Fibroblast of lung (primary cell): ENCODE data around the gene STK26. TPM values are rescaled to one million over a fixed set of nuclear protein-coding genes. Genes with fewer than 3 reads are reported as not detected.

ENCODE experiments used
- DNase-seq, 2 donors: peaks; one replicate each; pipeline versions ENCODE4 v3.0.0 to v3.0.0-alpha.2; 2010; ENCODE audit warnings: low read depth in 2 of 2
- H2AFZ ChIP-seq: 2 replicates; pipeline ENCODE4 v1.5.1; 2012; ENCODE audit warnings: low read length, control low read depth, inconsistent platforms
- H3K27ac ChIP-seq: 2 replicates; pipeline ENCODE4 v1.5.1; 2011; ENCODE audit warnings: low read length, control low read depth; ENCODE audit not compliant: insufficient read depth
- H3K27me3 ChIP-seq: 2 replicates; pipeline ENCODE4 v1.5.1; 2011; ENCODE audit warnings: mild to moderate bottlenecking, low read length; ENCODE audit not compliant: control insufficient read depth, insufficient read depth
- H3K36me3 ChIP-seq: 2 replicates; pipeline ENCODE4 v1.5.1; 2011; ENCODE audit warnings: low read length; ENCODE audit not compliant: control insufficient read depth, insufficient read depth
- H3K4me1 ChIP-seq: 2 replicates; pipeline ENCODE4 v1.5.1; 2011; ENCODE audit warnings: low read length; ENCODE audit not compliant: control insufficient read depth, insufficient read depth; ENCODE audit errors: extremely low read depth
- H3K4me2 ChIP-seq: 2 replicates; pipeline ENCODE4 v1.5.1; 2011; ENCODE audit warnings: low read length, control low read depth; ENCODE audit not compliant: insufficient read depth; ENCODE audit errors: extremely low read depth
- H3K4me3 ChIP-seq, 4 experiments: fragments of 200-600 bp in 1 of 4; sonication (generic) in 1 of 4; replicated peaks in 1 of 4; 2 replicates each; pipeline ENCODE4 v1.5.1; 2011 to 2016; ENCODE audit warnings: low read length in 4 of 4, low read depth in 3 of 4, mild to moderate bottlenecking in 3 of 4, control low read depth in 2 of 4, inconsistent platforms in 1 of 4, mixed read lengths in 1 of 4; ENCODE audit not compliant: insufficient read depth in 1 of 4; ENCODE audit errors: control extremely low read depth in 1 of 4
- H3K79me2 ChIP-seq: 2 replicates; pipeline ENCODE4 v1.5.1; 2012; ENCODE audit warnings: mild to moderate bottlenecking, low read length, inconsistent platforms; ENCODE audit not compliant: control insufficient read depth, insufficient read depth
- H3K9ac ChIP-seq: 2 replicates; pipeline ENCODE4 v1.5.1; 2011; ENCODE audit warnings: mild to moderate bottlenecking, low read length, control low read depth; ENCODE audit not compliant: insufficient read depth
- H3K9me3 ChIP-seq: 2 replicates; pipeline ENCODE4 v1.5.1; 2012; ENCODE audit warnings: low read depth, low read length; ENCODE audit not compliant: control insufficient read depth, insufficient read depth
- H4K20me1 ChIP-seq: 2 replicates; pipeline ENCODE4 v1.5.1; 2011; ENCODE audit warnings: low read length; ENCODE audit not compliant: control insufficient read depth, insufficient read depth; ENCODE audit errors: extremely low read depth
- EZH2 ChIP-seq: IDR thresholded peaks from 2 replicates; pipeline ENCODE4 v1.5.1; 2012; ENCODE audit warnings: low read length, control low read depth, mild to moderate bottlenecking; ENCODE audit errors: missing control alignments
- polyA plus RNA-seq, 2 donors: library from polyadenylated mRNA; depleted of rRNA in 1 of 2; stranded (reverse) in 1 of 2; unstranded in 1 of 2; fragments of >200 nt; gene quantifications; 2 replicates each; pipeline ENCODE4 v1.2.1, GENCODE V29; 2011 to 2012; ENCODE audit warnings: missing spikeins in 1 of 2
- total RNA-seq: library from RNA; depleted of rRNA; stranded (reverse); fragments of >200 nt; gene quantifications from 2 replicates; pipeline ENCODE4 v1.2.1, GENCODE V29; 2014
- TF ChIP-seq, protein P1 (sequence below), 2 donors: IDR thresholded peaks in 1 of 2; conservative IDR thresholded peaks in 1 of 2; 1 replicate in 1 of 2; 2 replicates in 1 of 2; pipeline ENCODE4 v1.5.1; 2011 to 2012; ENCODE audit warnings: low read length in 2 of 2, control low read depth in 1 of 2, inconsistent platforms in 1 of 2, low read depth in 1 of 2, mild to moderate bottlenecking in 1 of 2

STK26 gene
- total and polyA plus RNA-seq, 2 donors (not counting 1 experiment from before 2014, with no cell fraction given) = 2.0 to 2.2 TPM

DNA sequence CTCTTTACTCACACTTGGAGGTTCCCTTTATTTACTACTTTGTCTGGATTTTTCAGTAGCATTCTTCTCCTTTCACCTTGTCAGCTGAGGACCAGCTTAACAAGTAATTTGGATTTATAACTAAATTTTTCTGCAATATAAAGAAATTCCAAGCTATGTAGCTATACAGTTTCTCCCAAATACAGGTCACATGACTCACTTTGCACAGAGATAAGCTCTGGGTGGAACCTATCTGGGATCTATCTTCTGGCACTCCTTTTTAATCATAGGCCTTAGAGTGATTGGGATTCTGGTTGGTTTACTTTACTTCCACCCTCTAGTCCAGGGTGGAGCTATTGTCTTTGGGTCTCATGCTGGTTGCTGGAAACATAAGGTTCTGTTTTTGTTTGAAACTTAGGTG is 34.9 kb upstream of the STK26 start:
- H3K9ac ChIP-seq = no peak overlapping the region
- H3K36me3 ChIP-seq = no peaks in the 10 kb centered on the region
- H3K27ac ChIP-seq = no peak overlapping the region
- H3K4me3 ChIP-seq = no peak overlapping the region
- no peaks in the 10 kb centered on the region for H3K4me1 ChIP-seq
- no peak overlapping the region for H3K4me2 ChIP-seq
- no peak for DNase-seq
- H3K9me3 ChIP-seq = no peaks in the 10 kb centered on the region
- no peak overlapping the region for H2AFZ ChIP-seq
- no peak for TF ChIP-seq EZH2
- TF ChIP-seq, protein P1, sequence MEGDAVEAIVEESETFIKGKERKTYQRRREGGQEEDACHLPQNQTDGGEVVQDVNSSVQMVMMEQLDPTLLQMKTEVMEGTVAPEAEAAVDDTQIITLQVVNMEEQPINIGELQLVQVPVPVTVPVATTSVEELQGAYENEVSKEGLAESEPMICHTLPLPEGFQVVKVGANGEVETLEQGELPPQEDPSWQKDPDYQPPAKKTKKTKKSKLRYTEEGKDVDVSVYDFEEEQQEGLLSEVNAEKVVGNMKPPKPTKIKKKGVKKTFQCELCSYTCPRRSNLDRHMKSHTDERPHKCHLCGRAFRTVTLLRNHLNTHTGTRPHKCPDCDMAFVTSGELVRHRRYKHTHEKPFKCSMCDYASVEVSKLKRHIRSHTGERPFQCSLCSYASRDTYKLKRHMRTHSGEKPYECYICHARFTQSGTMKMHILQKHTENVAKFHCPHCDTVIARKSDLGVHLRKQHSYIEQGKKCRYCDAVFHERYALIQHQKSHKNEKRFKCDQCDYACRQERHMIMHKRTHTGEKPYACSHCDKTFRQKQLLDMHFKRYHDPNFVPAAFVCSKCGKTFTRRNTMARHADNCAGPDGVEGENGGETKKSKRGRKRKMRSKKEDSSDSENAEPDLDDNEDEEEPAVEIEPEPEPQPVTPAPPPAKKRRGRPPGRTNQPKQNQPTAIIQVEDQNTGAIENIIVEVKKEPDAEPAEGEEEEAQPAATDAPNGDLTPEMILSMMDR (conservative IDR thresholded peaks at IDR 0.05 in 1 of 2, IDR thresholded peaks at IDR 0.05 in 1 of 2; ENCODE audit: low read depth in 1 of 2, low read length in 2 of 2) = no peak
- no peaks in the 10 kb centered on the region for H3K27me3 ChIP-seq
- H4K20me1 ChIP-seq = no peaks in the 10 kb centered on the region
- H3K79me2 ChIP-seq = no peaks in the 10 kb centered on the region

DNA sequence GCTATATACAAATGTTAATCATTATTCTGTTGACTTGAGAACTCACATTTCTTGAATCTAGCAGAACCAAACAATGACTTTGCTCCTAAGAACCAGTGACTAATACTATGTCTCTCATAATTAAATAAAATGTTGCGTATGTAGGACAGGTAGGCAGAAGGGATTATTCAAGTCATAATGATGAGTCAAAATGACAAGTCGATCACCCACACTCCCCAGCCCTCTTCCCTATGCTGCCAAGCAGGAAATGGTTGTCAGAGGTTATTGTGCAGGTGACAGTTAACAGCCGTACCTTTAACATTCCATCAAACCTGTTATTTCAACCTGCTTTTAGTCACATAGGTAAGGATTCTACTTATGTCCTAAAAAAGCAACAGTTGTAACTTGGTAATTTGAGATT is 22.0 kb upstream of the STK26 start:
- no peaks in the 10 kb centered on the region for H3K4me1 ChIP-seq
- no peaks in the 10 kb centered on the region for H3K36me3 ChIP-seq
- H3K4me3 ChIP-seq = no peak overlapping the region

DNA sequence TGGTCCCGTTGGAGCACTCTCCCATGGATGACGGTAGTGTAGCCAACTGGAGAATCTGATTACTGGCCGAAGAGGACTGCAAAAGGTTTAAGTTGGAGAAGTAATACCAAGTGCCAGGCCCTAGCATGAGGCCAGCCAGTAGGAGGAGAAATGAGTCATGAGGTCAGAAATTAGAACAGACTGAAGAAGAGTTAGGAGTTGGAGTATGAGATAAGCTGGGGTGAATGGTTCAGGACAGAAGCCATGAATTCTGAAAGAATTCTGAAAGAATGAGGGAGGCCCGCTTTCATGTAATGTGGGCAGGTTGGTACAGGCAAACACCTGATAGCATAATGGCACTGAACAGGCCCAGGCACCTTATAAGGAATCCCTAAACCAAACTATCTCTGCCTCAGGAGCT is 18.4 kb upstream of the STK26 start:
- no peak for DNase-seq
- no peak overlapping the region for H3K9ac ChIP-seq
- no peaks in the 10 kb centered on the region for H3K27me3 ChIP-seq
- H3K4me3 ChIP-seq = no peak overlapping the region
- no peak overlapping the region for H2AFZ ChIP-seq
- H3K36me3 ChIP-seq = no peaks in the 10 kb centered on the region
- H3K4me1 ChIP-seq = no peaks in the 10 kb centered on the region
- H3K4me2 ChIP-seq = no peak overlapping the region
- TF ChIP-seq, protein P1 (conservative IDR thresholded peaks at IDR 0.05 in 1 of 2, IDR thresholded peaks at IDR 0.05 in 1 of 2; ENCODE audit: low read depth in 1 of 2, low read length in 2 of 2) = no peak
- no peak overlapping the region for H3K27ac ChIP-seq
- no peaks in the 10 kb centered on the region for H4K20me1 ChIP-seq
- H3K79me2 ChIP-seq = no peaks in the 10 kb centered on the region
- H3K9me3 ChIP-seq = no peaks in the 10 kb centered on the region

More for the DNA sequence above, 22.0 kb upstream of the STK26 start:
- H3K27me3 ChIP-seq = no peaks in the 10 kb centered on the region
- no peaks in the 10 kb centered on the region for H3K79me2 ChIP-seq
- no peak overlapping the region for H3K27ac ChIP-seq
- no peaks in the 10 kb centered on the region for H3K9me3 ChIP-seq
- TF ChIP-seq, protein P1 (conservative IDR thresholded peaks at IDR 0.05 in 1 of 2, IDR thresholded peaks at IDR 0.05 in 1 of 2; ENCODE audit: low read depth in 1 of 2, low read length in 2 of 2) = no peak
- TF ChIP-seq EZH2 = no peak
- H4K20me1 ChIP-seq = no peaks in the 10 kb centered on the region
- H3K4me2 ChIP-seq = no peak overlapping the region
- H2AFZ ChIP-seq = no peak overlapping the region
- DNase-seq = no peak
- H3K9ac ChIP-seq = no peak overlapping the region
